CD4-positive, alpha-beta T cell treated with Interleukin-17A for 4 hours (primary cell): ENCODE results near the gene ORC5.
"Not testable (repeated sequence)": the region's sequence is repeated elsewhere in the genome, so short reads cannot be mapped to it uniquely, and the experiment has no call there.

Experiments
- DNase-seq: peaks from one replicate; pipeline ENCODE4 v3.0.0-alpha.2; 2020; ENCODE audit warnings: mixed read lengths

Gene ORC5

DNA sequence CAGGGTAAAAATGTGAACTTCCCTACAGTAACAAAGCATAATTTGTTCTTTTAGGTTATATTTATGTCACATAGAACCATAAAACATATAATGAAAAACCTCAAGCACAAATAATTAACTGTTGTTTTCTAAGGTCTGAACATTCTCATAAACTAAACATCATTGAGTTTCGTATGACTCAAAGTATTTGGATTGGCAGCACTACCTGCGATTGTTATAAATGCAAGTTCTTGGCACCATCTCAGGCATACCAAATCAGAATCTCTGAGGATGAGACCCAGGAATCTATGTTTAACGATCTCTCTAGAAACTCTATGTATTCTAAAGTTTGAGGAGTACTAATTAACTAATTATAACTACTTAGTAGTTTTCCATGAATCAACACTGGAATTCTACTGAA is 22.5 kb downstream of the ORC5 start:
- no peak for DNase-seq

DNA sequence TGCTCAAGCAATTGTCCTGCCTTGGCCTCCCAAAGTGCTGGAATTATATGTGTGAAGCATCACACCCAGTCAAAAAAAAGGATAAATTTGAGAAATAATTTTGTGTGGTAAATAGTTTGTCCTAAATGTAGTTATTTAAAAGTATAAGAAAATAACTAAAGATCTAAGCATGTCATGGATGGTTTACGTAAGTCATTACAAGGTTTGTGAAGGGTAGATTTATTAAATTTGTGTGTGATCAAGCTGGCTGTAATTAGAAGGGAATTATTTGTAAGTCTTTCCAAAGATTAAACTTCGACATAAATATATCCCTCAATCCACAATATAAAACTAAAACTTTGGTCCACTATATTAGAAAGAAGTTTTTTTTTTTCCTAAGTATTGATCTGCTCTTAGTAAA is 28.6 kb downstream of the ORC5 start:
- no peak for DNase-seq

DNA sequence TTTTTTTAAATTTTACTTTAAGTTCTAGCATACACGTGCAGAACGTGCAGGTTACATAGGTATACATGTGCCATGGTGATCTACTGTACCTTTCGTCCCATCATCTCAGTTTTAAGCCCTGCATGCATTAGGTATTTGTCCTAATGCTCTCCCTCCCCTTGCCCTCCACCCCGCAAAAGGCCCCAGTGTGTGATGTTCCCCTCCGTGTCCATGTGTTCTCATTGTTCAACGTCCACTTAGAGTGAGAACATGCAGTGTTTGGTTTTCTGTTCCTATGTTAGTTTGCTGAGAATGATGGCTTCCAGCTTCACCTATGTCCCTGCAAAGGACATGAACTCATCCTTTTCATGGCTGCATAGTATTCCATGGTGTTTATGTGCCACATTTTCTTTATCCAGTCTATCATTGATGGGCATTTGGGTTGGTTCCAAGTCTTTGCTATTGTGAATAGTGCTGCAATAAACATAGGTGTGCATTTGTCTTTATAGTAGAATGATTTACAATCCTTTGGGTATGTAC is 30.2 kb downstream of the ORC5 start:
- DNase-seq = not testable (repeated sequence)

DNA sequence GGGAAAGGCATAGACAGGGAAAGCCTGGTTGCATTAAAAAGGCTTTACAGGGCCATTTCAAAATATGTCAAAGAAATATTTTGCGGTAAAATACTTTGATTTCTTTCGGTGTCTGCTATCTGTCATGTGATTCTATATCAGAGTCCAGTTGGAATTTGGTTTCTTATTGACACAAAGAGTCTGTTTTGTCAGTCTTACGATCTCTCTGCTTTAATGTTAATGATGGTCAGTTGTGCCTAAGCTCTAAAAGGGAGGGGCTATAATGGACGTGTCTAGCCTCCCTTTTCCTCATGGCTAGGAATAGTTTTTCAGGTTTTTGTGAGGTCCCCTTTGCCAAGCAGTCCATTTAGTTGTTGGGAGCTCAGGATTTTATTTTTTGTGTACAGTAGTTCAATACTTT is 31.5 kb downstream of the ORC5 start:
- no peak for DNase-seq

DNA sequence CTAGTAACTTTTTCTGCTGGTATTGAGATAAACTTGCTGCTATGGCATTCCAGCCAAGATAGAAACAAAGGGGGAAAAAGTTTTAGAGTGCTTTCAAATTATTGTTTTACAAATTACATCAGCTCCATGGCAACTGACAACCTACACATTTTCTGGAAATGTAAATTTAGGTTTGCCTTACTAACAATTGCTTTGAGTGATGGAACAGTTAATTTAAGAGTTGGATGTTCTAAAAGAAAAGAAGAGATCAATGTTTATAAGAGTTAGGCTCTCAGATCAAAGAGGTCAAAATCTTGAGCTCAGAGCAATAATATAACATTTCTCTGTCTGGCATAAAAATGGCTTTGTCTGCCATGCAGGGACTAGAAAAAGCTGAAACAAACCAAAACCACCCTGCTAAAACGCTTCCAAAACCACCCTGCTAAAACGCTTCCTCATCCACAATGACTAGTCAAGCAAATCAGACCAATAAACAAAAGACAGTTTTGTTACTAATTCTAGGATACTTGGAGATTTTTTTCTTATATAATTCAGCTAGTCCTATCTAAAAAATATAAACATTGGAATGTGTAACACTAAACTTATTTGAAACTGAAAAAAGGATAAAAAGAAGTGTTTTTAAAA is 32.3 kb downstream of the ORC5 start:
- no peak for DNase-seq

DNA sequence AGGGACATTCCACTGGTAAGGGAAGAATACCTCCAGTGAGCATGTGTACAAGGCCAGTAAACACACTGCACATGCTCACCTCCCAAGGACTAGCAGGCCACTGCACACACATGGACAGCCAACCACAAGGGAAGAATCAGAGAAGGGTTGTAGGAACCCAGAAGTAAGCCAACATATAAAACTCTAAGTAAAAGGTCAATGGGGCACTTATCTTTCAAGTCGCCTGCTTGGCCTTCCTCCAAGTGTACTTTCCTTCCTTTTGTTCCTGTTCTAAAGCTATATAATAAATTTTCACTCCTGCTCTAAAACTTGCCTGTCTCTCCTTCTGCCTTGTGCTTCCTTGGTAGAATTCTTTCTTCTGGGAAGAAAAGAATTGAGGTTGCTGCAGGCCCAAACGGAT is 33.0 kb downstream of the ORC5 start:
- no peak for DNase-seq

DNA sequence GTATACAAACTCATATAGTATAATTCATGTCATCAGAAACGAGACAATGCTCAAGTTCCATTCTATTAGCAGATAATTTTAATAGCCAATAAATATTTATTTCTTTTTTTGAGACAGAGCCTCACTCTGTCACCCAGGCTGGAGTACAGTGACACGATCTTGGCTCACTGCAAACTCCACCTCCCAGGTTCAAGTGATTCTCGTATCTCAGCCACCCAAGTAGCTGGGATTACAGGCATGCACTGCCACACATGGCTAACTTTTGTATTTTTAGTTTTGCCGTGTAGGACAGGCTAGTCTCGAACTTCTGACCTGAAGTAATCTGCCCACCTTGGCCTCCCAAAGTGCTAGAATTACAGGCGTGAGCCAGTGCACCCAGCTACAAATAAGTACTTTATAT is 45.7 kb downstream of the ORC5 start:
- no peak for DNase-seq

DNA sequence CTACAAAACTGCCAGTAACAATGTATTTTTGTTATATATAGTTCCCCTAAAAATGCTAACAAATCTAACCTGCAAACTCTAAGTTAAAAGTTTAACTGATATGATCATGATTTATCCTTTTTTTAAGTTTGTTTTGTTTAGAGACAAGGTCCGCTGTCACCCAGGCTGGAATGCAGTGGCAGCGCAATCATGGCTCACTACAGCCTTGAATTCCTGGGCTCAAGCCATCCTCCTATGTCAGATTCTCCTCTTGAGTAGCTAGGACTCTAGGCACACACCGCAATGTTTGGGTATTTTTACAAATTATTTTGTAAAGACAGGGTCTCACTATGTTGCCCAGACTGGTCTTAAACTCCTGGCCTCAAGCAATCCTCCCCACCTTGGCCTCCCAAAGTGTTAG is 46.6 kb downstream of the ORC5 start:
- no peak for DNase-seq

DNA sequence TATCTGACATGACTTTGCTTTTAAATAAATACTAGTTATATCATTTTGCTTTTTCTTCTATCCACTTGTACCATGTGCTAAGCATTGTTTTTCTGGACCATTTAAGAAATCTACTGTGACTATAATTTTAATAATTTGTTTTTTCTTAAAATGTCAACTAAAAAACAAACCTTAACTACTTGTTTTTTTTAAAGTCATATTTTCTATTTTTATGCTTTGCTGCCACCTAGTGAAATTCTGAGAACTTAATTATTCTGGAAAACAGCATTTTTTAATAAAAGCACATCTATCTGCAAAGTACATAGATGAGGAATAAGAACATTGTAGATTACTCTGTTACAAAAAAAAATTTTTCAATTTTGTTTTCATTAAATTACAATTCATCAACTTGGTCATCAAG is 47.4 kb downstream of the ORC5 start:
- DNase-seq = no peak

DNA sequence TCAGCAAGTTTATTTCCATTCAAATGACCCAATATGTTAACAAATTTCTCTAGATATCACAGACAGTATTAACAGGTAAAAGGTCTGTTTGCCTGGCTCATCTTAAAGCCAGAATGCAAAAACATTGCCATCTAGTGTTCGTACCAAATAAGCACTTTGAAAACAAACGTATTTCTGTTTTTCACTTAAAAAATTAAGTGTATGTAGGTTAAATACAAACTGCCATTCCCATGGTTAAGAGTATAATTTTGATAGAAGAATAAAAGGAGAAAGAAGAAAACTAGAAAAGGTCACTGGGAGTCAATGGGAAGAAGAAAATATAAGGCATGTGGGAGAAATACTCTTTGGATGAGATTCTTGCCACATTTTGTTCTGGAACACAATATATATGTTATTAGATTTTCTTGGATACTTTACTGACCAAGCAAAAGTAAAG is 51.0 kb downstream of the ORC5 start:
- no peak for DNase-seq

DNA sequence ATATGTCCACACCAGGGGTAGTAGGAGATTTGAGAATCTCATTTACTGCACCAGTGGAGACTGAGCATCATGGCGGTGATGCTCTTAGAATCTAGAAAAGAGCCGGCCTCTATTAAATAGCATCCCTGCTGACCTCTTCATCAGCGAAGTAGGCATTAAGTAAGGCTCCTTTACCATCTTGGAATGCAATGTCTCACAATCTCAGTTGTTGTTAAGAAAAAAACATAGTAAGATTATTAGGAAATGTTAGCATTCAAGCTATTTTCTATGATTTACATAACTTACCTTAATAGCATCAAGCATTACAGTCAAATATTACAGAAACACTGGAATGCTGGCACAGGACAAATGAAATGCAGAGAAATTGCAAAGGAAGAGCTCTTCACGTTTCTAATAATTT is 54.5 kb downstream of the ORC5 start:
- DNase-seq = no peak

DNA sequence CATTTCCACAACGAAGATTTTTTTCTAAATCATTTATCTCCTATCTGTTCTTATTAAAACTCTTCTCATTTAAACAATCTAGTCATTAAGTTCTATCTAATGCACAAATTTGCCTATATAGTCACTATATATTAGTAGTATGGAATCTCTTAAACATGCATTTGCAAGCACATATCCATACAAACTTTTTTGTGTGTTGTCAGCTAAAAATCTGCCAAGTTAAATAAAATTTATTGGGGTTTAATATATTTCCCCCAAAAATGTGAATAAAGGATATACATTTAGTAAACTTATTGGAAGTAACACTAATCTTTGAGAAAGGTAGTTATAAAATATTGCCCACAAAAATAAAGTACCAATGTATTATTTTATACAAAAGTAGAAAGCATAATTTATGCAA is 55.3 kb downstream of the ORC5 start:
- DNase-seq = no peak

DNA sequence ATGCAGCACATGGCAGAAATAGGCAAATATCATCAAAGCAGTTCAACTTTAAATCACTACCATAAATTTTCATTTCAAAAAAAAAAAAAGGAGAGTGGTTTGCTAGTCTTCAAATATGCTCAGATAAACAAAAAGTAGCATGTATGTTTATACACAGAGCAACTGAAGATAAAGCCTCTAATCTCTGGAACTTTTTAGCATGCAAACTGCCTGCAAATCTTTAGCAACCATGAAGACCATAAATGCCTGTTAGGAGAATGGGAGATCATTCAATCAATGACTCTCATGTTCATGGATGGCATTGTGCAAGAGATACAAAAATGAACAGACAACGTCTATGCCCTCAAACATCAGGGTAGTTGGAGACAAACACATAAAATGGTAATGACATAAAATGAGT is 57.3 kb downstream of the ORC5 start:
- no peak for DNase-seq

DNA sequence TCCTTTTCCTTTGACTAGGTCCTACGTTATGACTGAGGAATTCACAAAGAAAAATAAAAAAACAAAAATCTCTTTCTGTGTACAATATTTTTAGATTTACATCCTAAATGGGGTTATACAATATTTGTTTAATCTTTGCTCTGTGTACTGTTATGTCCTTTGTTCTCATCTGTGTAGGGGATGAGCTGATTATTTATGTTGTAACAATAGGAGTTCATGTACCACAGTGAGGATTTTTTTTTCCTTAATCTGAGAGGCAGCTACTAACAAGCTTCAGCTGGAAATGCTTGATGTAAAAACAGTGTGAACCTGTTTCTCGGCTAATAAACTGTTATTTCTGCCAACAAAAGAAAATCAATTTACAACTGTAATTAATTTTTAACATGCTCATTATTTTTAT is 58.0 kb downstream of the ORC5 start:
- no peak for DNase-seq

DNA sequence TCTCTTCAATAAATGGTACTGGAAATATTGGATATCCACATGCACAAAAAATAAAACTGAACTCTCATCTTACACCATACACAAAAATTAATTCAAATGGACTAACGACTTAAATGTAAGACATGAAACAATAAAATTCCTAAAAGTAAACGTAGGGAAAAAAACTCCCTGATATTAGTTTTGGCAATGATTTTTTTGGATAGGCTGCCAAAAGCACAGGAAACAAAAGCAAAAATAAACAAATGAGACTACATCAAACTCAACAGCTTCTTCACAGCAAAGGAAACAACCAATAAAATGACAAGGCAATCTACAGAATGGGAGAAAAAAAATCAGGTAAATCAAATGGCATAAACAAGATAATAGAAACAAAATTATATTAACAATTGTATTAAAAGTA is 65.7 kb downstream of the ORC5 start:
- DNase-seq = no peak

DNA sequence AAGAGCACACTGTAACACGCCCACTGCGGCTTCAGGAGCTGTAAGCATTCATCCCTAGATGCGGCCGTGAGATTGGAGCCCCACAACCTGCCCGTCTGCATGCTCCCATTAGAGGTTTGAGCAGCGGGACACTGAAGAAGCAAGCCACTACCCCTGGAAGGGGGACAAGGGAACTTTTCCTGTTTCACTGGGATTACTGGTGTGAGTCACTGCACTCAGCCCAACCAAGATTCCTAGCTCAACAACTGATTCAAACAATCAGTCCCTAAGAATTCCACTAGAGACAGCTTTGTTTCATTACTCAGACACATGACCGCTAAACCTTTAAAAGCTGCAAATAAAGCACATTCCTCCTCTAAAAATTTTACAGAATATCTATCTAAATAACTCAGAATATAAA is 69.8 kb downstream of the ORC5 start:
- no peak for DNase-seq

DNA sequence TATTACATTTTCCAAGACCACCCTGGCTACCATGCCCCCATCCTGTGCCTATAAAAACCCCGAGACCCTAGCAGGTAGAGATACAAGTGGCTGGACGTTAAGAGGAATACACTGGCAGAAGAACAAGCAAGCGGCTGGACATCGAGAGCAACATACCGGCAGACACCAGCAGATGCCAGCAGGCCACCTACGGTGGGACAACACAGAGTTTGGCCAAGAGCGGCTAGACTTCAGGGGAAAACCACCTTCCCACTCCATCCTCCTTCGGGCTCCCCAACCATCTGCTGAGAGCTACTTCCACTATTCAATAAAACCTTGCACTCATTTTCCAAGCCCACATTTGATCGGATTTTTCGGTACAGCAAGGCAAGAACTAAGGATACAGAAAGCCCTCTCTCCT is 70.3 kb downstream of the ORC5 start:
- no peak for DNase-seq

DNA sequence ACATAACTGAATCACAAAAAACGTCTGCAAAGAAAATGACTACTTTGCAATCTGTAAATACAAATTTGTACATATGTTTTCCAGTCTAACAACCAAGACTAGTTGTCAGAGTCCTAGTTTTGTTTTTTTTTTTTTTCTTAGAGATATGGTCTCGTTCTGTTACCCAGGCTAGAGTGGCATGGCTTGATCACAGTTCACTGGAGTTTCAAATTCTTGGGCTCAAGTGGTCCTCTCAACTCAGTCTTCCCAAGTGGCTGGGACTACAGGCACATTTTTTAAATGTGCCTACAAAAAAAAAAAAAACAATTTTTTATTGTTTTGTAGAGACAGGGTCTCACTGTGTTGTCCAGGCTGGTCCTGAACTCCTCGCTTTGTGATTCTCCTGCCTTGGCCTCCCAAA is 70.8 kb downstream of the ORC5 start:
- no peak for DNase-seq

DNA sequence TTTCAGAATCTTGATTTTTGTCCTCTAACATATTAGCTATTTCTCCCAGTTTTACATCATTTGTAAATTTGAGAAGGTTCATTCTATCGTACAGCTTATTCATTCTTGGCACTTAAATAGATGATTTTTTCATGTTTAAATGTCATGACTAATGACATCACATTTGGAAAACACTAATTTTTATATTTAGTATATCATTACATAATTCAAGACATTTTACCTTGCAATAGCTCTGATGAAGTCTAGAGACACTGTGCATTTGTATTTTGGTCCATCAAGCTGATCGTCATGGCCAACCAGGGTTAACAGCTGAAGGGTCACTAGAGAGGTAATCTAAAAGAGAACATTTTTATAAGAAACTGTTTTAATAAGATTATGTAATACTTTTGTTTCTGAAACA is 71.3 kb downstream of the ORC5 start:
- DNase-seq = no peak

DNA sequence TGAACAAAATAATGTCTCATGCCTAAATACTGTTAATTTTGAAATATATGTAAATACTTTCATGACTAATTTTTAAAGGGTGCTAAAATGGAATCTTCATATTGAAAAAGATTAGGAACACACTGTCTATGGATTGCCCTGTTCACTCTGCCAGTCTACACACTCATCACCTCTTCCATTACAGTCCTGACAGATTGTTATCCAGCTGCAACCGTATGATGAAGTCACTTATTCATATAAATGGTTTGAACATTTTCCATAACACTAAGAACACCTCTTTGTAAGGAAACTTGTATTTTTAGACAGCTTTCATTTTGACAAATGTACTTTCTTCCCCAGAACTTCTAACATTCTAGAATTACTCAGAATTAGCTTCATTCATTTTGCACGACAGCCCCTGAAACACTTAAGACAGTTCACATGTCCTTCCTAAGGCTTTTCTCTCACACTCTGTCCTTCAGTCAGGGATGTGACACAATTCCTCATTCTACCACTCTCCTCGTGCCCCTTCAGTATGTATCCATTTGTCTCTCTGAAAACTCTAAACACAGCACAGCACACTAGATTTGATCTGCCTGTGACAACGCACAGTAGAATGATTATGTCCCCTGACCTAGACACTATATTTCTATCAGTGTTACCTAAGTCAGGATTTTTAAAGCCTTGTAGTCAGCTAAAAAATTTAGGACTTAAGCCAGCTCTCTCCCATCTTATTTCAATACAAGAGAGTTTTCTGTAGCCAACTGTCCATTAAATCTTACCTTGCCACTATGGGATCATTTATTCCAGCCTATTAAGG is 71.9 kb downstream of the ORC5 start:
- no peak for DNase-seq

DNA sequence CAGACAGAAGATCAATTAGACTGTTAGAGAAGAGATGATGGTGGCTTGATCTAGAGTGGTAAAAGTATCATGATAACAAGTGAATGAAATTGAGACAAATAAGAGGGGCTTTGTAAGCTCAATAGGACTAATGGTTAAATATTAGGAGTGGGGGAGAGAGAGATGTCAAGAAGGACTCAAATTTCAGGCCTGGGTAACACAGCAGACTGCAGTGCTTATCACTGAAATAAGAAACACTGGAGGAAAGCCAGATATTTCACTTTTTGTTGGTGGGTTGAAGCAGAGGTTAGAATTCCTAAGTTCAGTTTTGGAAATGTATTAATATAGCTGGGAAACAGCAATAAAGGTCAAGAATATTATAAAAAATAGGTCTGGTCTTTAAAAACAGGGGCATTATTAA is 74.6 kb downstream of the ORC5 start:
- no peak for DNase-seq

DNA sequence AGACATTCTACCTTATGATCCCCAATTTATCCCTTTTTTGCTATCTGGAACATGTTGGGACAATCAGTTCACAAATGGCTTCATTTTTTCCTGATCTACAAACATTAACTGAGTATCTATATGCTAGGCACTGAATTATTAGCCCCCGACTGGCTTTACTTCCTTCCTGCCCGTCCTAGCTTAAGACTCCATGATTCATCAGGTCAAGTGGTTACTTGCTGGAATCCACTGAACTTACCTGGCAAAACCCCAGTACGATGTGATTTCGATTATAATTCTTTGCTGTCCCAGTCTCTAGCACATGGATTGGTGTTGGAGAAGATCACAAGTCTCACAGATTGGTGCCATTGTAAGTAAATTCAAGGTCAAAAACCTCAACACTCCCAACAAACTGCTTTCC is 77.1 kb downstream of the ORC5 start:
- no peak for DNase-seq

DNA sequence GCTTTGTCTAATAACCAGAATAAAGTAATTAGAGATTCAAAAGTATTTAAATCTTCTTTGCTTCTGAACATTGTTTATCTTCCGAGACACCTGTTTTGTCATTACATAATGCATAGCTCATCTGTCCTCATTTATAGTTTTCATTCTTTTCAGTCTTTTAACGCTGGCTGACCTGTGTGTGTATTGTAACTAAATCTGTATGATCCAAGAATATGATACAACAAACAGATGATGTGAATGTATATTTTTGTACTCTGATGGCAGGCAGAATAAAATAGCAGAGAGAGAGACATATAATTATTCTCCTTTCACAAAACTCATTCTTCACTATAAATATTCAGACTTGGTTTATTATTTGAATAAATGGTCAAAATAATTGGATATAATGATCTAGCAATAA is 80.6 kb downstream of the ORC5 start:
- DNase-seq = no peak

DNA sequence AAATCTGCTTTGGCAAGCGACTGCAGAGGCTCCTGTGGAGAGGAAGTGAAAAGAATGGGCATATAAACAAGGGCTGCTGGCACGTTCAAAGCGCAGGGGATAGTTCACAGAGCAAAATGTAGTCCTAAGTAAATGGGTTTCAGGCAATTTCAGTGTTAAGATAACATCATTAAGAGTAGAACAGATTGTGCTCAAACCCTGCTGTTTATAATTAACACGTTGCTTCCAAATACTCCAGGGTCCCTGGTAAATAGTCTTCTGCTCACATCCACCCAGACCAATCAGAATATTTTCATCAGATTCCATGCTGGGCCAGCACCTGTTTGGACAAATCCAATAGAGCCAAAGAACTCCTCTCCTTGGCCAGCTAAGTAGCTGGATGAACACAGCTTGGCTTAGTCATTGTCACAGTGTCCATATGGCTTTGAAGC is 81.4 kb downstream of the ORC5 start:
- no peak for DNase-seq
